SK-N-SH (cell line): ENCODE data around the gene MACROD2.

Source experiments
- EP300 ChIP-seq, 2 experiments: IDR thresholded peaks; 2 replicates each; pipeline versions ENCODE4 v1.4.0 to v1.6.1; 2012; ENCODE audit warnings: borderline replicate concordance in 1 of 2, low read depth in 1 of 2, low read length in 1 of 2
- FOSL2 ChIP-seq: IDR thresholded peaks from 2 replicates; pipeline ENCODE4 v1.4.0; 2012; ENCODE audit warnings: low read depth, mild to moderate bottlenecking, moderate library complexity, borderline replicate concordance
- RCOR1 ChIP-seq: fragments of 150-350 bp; IDR thresholded peaks from 2 replicates; pipeline ENCODE4 v1.6.1; 2017; ENCODE audit warnings: antibody characterized with exemption, low read length
- TF ChIP-seq, protein P1 (sequence below): fragments of 200-600 bp; sonication (generic); IDR thresholded peaks from 2 replicates; pipeline ENCODE4 v1.6.1; 2017; ENCODE audit warnings: antibody characterized with exemption, mild to moderate bottlenecking, moderate library complexity
- TF ChIP-seq, protein P2 (sequence below): IDR thresholded peaks from 2 replicates; pipeline ENCODE4 v1.4.0; 2012; ENCODE audit warnings: low read depth

DNA sequence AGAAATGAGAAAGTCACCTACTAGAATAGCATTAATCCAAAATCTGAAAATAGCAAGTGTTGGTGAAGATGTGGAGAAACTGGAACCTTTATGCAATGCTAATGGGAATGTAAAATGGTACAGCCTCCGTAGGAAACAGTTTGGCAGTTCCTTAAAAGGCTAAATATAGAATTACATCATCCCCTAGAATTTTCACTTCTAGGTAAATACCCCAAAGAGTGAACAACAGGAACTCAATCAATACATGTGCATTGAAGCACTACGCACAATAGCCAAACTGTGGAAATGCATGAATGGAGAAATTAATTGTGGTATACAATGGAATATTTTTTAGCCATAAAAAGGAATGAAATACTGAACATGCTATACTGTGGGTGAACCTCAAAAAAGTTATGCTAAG is 1324.1 kb downstream of the MACROD2 start:
- no peak for TF ChIP-seq EP300 (IDR thresholded peaks at IDR 0.05; ENCODE audit: borderline replicate concordance in 1 of 2, low read depth in 1 of 2, low read length in 1 of 2)
- TF ChIP-seq RCOR1 = no peak
- TF ChIP-seq, protein P1, sequence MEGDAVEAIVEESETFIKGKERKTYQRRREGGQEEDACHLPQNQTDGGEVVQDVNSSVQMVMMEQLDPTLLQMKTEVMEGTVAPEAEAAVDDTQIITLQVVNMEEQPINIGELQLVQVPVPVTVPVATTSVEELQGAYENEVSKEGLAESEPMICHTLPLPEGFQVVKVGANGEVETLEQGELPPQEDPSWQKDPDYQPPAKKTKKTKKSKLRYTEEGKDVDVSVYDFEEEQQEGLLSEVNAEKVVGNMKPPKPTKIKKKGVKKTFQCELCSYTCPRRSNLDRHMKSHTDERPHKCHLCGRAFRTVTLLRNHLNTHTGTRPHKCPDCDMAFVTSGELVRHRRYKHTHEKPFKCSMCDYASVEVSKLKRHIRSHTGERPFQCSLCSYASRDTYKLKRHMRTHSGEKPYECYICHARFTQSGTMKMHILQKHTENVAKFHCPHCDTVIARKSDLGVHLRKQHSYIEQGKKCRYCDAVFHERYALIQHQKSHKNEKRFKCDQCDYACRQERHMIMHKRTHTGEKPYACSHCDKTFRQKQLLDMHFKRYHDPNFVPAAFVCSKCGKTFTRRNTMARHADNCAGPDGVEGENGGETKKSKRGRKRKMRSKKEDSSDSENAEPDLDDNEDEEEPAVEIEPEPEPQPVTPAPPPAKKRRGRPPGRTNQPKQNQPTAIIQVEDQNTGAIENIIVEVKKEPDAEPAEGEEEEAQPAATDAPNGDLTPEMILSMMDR = no peak
- TF ChIP-seq, protein P2, sequence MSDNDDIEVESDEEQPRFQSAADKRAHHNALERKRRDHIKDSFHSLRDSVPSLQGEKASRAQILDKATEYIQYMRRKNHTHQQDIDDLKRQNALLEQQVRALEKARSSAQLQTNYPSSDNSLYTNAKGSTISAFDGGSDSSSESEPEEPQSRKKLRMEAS = no peak
- TF ChIP-seq FOSL2 = no peak
